Lung (tissue), 12 donors: ENCODE data around the gene ZNF710. TPM values are rescaled to one million over a fixed set of nuclear protein-coding genes. Genes with fewer than 3 reads are reported as not detected.

Experiments used
- ATAC-seq: fragments of 200-7000 bp; cut with Tn5 transposase; one replicate; pipeline ENCODE4 v1.9.1; 2020; ENCODE audit warnings: moderate number of reproducible peaks; ENCODE audit not compliant: insufficient read depth, low FRiP score
- DNase-seq, 3 donors: peaks; one replicate each; pipeline ENCODE4 v3.0.0-alpha.2; 2013 to 2017
- H3K27ac ChIP-seq, 2 donors: one replicate each; pipeline ENCODE4 v1.5.1; 2013; ENCODE audit warnings: mild to moderate bottlenecking in 2 of 2, moderate library complexity in 2 of 2, control low read depth in 1 of 2, inconsistent platforms in 1 of 2, low read depth in 1 of 2, low read length in 1 of 2
- H3K27me3 ChIP-seq, 3 donors: one replicate each; pipeline ENCODE4 v1.5.1; 2013; ENCODE audit warnings: low read length in 2 of 3; ENCODE audit not compliant: control insufficient read depth in 3 of 3, insufficient read depth in 3 of 3
- H3K36me3 ChIP-seq, 4 donors: one replicate each; pipeline ENCODE4 v1.5.1; 2013; ENCODE audit warnings: low read length in 4 of 4, mild to moderate bottlenecking in 1 of 4, moderate library complexity in 1 of 4; ENCODE audit not compliant: control insufficient read depth in 4 of 4, insufficient read depth in 4 of 4
- H3K4me1 ChIP-seq, 5 donors: one replicate each; pipeline ENCODE4 v1.5.1; 2013; ENCODE audit warnings: low read length in 5 of 5, mild to moderate bottlenecking in 2 of 5, moderate library complexity in 1 of 5; ENCODE audit not compliant: control insufficient read depth in 5 of 5, insufficient read depth in 5 of 5
- H3K4me3 ChIP-seq: one replicate; pipeline ENCODE4 v1.5.1; 2013; ENCODE audit warnings: mild to moderate bottlenecking, control low read depth, moderate library complexity
- H3K9ac ChIP-seq, 2 donors: one replicate each; pipeline ENCODE4 v1.5.1; 2013; ENCODE audit warnings: low read length in 2 of 2, control low read depth in 1 of 2; ENCODE audit not compliant: insufficient read depth in 1 of 2
- H3K9me3 ChIP-seq, 4 donors: one replicate each; pipeline ENCODE4 v1.5.1; 2013; ENCODE audit warnings: low read length in 3 of 4, mild to moderate bottlenecking in 1 of 4, moderate library complexity in 1 of 4; ENCODE audit not compliant: control insufficient read depth in 4 of 4, insufficient read depth in 3 of 4
- CTCF ChIP-seq: IDR thresholded peaks from 2 replicates; pipeline ENCODE4 v1.5.1; 2012; ENCODE audit warnings: mild to moderate bottlenecking; ENCODE audit errors: control extremely low read depth, extremely low read depth
- WGBS, 2 donors: extraction: QIAGEN DNeasy Blood & Tissue Kit; methylation state at CpG; one replicate each; pipeline ENCODE4 v1.1.7; 2013; 5-methylcytosine and 5-hydroxymethylcytosine counted together
- polyA plus RNA-seq, 2 donors: library from polyadenylated mRNA; stranded (reverse); fragments of 200-250 nt; gene quantifications; one replicate each; pipeline ENCODE4 v1.2.1, GENCODE V29; 2013
- total RNA-seq, 2 donors: library from RNA; depleted of rRNA in 1 of 2; stranded (reverse); fragments of >200 nt in 1 of 2; gene quantifications; one replicate each; pipeline ENCODE4 v1.2.1, GENCODE V29; 2014 to 2021
- donor health status: control.
- donor health status: control.
- donor health status: Bipolar disorder and iron deficiency.
- donor health status: healthy.
- donor health status: DM: yes; HTN: yes; CAD: no.

ZNF710 gene
- total and polyA plus RNA-seq, 4 donors = 19.6 to 49.1 (median 38.6) TPM

- no peak overlapping the region for H3K27ac ChIP-seq
- no peak for DNase-seq
- no peaks in the 10 kb centered on the region for H3K36me3 ChIP-seq
- no peaks in the 10 kb centered on the region for H3K27me3 ChIP-seq
- WGBS, 2 donors = 38 to 80% methylated on average over 4 of the region's 4 CpGs
- no peak for TF ChIP-seq CTCF
- no peak overlapping the region for H3K4me3 ChIP-seq
- H3K4me1 ChIP-seq = peaks cover 0 to 10% (median 0%) of the 10 kb centered on the region in 5 donors
- no peak overlapping the region for H3K9ac ChIP-seq
- H3K9me3 ChIP-seq = no peaks in the 10 kb centered on the region
- no peak for ATAC-seq
These were observed 33.2 kb upstream of the ZNF710 start for GRCh38 chr15:89967881-89968280.

GRCh38 chr15:89971592-89971997, 29.5 kb upstream of the ZNF710 start:
- no peaks in the 10 kb centered on the region for H3K36me3 ChIP-seq
- H3K27me3 ChIP-seq = no peaks in the 10 kb centered on the region
- DNase-seq (peak; percentile 58 to 70 (median 67)), ATAC-seq (no peak)
- no peak overlapping the region for H3K9ac ChIP-seq
- no peaks in the 10 kb centered on the region for H3K9me3 ChIP-seq
- no peak overlapping the region for H3K27ac ChIP-seq
- 44 to 55% methylated on average over 4 of the region's 4 CpGs for WGBS, 2 donors
- no peak overlapping the region for H3K4me3 ChIP-seq
- peak; percentile 18 for TF ChIP-seq CTCF
- H3K4me1 ChIP-seq = peaks cover 0 to 8% (median 0%) of the 10 kb centered on the region in 5 donors

- Histone ChIP-seq H3K36me3 (no peaks in the 10 kb centered on the region), H3K27me3 (no peaks in the 10 kb centered on the region), H3K4me1 (peaks cover 0 to 8% (median 0%) of the 10 kb centered on the region in 5 donors), H3K4me3 (no peak overlapping the region), H3K9me3 (no peaks in the 10 kb centered on the region), H3K9ac (no peak overlapping the region), H3K27ac (no peak overlapping the region)
- 36 to 70% methylated on average over 5 of the region's 5 CpGs for WGBS, 2 donors
- no peak for ATAC-seq
- TF ChIP-seq CTCF = no peak
- DNase-seq = no peak
These were observed 29.0 kb upstream of the ZNF710 start for GRCh38 chr15:89972085-89972484.
